CD4-positive, alpha-beta T cell treated with Interleukin-4 for 4 hours (primary cell): Measurements from ENCODE around the gene GPR160.
"Not testable (repeated sequence)": the region's sequence is repeated elsewhere in the genome, so short reads cannot be mapped to it uniquely, and the experiment has no call there.

Experiments
- DNase-seq: peaks from one replicate; pipeline ENCODE4 v3.0.0-alpha.2; 2020

GPR160 gene, protein sequence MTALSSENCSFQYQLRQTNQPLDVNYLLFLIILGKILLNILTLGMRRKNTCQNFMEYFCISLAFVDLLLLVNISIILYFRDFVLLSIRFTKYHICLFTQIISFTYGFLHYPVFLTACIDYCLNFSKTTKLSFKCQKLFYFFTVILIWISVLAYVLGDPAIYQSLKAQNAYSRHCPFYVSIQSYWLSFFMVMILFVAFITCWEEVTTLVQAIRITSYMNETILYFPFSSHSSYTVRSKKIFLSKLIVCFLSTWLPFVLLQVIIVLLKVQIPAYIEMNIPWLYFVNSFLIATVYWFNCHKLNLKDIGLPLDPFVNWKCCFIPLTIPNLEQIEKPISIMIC

DNA sequence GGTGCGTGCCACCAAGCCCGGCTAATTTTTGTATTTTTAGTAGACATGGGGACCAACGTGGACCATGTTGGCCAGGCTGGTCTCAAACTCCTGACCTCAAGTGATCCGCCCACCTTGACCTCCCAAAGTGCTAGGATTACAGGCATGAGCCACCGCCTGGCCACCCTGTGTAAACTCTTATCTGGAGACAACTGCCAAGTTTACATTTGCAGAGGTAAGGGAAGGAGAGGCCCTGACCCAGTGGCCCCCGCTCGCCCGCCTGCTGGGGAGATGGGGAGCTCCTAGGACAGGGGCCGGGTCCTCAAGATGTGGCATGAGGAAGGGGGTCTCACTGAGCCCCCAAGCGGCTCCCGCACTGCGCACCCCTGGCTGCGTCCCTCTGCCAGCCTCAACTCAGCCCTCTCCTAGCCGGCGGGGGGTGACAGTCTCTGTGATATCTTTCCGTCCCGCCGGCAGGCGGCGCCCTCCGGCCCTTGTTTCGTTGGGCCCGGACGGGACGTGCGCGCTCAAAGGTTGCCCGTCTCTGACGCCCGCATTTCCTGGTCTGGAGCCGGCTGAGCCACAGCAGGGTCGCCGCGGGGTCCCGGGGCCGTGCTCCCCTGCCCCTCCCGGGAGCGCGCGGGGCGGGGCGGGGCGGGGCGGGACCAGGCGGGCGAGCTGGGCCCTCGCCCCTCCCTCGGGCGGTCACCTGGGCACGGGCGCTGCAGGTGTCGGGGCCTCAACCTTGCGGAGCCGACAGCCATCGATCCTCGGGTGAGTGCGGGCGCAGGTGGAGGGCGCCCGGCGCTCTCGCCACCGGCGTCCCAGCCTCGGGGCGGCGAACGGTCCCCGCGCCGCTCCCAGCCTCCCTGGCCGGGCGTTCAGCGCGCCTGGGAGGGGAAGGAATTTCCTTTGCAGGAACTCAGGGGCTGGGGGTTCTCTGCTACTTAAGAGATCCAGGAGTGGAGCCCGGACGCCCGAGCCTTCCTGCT is at the start of gene GPR160:
Gene GPR160 (plus strand): TSS at position 533 of the 971 bp plus-strand sequence. CDS start 45,978 bp downstream, outside the sequence.
- peak; percentile 74 for DNase-seq

DNA sequence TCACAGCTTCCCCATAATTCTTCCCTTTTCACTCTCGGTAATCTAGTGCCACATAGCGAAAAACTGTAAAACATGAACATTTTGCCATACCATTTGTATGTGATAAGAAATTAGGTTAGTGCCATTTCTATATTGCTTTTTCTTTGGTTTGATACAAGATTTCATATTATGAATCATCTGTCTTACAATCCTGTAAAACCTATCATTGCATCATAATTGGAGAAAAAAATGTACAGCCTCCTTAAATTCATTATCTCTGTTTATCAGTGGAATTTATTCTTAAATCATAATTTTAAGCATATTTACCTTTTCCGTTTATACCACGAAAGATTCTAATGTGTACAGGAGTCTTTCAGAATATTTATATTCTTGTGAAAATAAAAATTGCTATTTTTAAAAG is 47.4 kb upstream of the GPR160 start:
- DNase-seq: no peak

DNA sequence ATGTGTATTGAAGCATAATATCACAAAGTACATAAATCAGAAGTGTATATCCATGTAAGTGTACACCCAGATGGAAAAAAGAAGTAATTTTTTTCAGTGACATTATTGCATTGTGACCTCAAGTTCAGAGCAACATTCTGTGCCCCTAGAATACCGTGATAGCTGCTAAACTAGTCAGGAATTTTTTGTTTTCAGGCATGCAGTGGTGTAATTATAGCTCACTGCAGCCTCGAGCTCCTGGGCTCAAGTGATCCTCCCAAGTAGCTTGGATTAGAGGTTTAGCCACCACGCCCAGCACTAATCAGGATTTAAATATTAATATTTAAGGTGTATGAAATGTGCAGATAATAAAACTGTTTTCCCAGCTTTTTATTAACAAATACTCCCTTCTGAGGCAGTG is 45.6 kb upstream of the GPR160 start:
- no peak for DNase-seq

DNA sequence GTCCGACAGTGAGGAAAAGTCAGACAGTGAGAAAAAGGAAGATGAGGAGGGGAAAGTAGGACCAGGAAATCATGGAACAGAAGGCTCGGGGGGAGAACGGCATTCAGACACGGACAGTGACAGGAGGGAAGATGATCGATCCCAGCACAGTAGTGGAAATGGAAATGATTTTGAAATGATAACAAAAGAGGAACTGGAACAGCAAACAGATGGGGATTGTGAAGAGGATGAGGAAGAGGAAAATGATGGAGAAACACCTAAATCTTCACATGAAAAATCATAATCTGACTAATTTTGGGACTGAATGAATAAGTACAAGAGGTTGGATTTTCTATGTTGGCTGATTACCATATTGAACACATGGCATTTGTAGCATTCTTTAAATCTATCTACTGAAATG is 45.0 kb upstream of the GPR160 start:
- DNase-seq: no peak

DNA sequence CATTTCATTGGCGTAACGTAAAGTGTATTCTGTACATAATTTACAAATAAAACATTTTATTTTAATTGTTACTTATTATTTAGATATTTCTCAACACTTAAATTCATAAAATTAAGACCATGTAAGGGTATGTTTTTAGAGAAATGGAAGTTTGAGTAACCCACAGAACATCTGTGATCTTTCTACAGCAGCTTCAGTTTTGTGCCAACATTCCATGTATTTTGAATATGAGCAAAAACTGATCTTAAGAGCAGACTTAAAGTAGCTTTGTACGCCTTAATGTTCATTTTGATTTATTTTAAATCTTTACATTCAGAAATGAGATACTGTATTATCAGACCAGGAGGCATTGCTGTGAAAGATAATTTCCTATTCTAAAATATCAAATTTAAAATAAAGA is 44.0 kb upstream of the GPR160 start:
- DNase-seq: no peak

DNA sequence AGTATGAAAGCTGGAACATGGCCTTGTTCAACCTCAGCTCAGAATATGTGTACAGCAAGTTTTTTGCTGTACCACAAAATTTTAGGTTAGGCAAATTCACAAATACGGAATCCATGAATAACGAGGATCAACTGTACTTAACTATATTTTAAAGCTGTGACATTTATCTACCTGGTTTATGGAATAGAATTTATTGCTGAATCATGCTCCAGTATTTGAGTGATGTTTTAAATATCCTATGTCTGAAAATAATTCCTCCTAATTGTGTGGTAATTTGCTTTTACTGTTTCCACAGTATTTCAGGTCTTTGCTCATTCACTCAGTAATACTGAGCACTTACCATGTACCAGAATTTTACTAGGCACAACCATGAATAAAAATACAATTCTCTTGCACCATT is 41.7 kb upstream of the GPR160 start:
- DNase-seq: no peak

DNA sequence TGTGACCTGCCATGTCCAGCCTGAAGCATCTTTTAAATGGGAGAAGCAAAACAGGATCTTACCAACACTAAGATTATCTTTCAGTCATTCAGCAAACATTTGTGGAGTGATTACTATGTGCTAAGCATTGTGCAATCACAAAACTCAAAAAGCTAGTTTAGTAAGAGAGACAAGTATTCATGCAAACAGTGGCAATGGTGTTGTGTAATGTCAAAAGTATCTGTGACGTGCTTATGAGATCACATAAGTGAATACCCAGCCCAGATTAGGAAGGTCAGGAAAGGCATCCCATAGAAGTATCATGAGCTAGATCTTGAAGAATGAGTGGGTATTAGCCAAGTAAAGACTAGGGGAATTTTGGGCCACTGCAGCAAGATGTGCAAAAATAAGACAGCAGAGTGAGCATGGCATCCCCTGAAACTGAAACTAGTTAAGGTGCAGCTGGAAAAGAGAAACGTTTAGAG is 39.1 kb upstream of the GPR160 start:
- DNase-seq: no peak

DNA sequence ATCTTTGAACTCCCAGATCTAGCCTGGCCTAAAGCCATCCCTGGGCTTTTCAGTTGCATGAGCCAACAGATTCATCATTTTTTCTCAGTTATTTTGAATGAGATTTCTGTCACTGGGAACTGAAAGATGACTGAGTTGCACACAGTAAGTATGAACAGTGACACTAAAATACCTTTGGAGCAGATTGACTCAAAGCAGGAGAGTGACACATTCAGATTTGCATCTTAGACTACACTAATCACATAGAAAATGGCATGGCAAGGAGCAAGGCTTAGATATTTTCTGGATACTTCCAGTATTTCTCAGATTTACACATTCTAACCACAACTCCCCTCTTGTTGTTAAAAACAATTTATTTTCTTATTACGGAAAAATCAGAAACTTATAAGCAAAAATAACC is 38.4 kb upstream of the GPR160 start:
- no peak for DNase-seq

DNA sequence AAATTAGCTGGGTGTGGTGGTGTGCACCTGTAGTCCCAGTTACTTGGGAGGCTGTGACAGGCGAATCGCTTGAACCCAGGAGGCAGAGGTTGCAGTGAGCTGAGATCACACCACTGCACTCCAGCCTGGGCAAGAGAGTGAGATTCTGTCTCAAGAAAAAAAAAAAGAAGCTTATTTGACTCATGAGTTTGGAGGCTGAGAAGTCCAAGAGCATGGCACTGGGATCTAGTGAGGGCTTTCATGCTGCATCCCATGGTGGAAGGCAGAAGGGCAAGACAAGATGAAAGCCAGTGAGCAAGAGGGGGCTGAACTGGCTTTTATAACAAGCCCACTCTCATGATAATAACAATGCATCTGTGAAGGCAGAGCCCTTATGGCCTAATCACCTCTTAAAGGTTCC is 37.7 kb upstream of the GPR160 start:
- DNase-seq: no peak

DNA sequence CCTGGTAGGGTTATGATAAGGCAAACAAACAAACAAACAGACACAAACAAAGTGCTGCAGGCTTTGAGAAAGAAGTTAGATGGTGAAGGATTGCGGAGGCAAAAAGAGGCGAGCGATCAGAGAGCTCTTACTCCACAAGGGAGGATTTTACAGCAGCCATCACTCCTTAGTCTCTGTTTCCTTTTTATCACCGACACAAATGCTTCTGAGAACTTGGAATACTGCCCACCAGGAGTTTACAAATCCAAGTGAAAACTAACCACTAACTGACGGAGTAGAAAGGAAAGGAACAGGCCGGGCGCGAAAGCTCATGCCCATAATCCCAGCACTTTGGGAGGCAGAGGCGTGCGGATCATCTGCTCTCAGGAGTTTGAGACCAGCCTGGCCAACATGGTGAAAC is 35.6 kb upstream of the GPR160 start:
- no peak for DNase-seq

DNA sequence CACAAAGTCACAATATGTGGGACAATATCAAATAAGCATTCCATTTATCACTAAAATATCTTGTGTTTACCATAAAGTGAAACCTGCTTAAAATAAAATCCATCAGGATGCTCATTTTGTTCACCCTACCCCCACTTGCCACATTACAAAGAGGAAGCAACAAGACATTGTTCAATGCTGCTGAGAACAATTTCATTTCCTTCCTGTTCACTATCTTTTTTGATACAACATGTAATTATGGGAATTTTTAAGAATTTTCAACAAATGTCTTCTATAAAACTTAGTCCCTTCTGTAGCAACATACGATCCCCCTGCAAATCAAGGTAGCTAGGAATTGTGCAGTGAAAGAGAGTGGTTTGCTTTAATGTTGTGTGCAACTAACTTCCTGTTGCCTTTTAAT is 34.9 kb upstream of the GPR160 start:
- no peak for DNase-seq

DNA sequence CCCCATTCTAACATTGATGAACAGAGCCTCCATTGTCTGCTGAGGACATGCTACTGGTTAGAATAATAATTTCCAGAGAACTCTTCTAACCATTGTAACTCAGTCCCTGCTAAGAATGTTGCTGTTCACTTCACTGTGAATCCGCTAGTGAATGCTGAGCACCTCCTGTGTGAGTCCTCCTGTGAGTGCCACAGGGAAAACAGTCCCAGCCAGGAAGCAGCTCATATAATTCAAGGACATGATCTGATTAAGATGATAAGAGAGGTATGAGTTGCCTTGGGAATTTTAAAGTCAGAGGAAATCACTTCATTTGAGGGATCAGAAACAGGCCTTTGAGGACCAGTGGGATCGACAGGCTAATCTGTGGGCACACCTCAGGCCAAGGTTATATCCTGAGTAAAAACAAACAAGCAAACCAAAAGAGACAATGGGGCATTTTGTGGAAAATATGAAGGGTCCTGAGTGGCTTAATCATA is 33.9 kb upstream of the GPR160 start:
- DNase-seq: no peak

DNA sequence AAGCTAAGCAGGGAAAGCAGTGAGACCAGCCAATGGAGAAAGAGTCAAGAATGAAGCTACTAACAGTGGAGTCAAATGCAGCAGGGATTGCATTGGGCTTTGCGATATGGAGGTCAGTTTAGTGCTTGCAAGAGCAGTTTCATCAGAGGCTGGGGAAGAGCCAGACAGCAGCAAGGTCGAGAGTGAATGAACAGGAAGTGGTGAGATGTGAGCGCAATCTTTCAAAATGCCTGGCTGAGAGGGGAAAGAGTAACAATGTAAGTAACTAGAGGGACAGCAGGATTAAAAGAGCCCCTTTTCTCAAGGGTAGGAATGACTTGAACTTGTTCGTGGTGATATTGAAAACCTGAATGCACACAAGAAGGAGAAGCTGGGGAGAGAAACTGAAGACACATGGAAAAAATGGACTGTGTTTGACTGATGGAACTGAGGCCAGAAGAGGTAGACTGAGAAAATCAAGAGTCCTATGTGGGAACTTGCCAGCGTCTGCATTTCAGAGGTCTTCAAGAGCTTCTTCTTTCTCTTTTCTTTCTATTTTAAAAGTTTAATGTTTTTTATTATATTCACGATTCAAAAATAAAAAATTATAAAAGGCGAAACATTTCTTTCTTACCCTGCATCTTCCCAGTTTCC is 30.6 kb upstream of the GPR160 start:
- DNase-seq: peak; percentile 22

DNA sequence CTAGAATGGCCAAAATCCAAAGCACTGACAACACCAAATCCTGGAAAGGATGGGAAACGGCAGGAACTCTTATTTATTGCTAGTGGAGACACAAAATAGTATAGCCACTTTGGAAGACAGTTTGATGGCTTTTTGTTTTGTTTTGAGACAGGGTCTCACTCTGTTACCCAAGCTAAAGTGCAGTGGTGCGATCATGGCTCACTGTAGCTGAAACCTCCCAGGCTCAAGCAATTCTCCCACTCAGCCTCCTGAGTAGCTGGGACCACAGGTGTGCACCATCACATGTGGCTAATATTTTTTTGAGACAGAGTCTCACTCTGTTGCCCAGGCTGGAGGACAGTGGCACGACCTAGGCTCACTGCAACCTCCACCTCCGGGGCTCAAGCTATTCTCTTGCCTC is 27.3 kb upstream of the GPR160 start:
- DNase-seq: no peak

DNA sequence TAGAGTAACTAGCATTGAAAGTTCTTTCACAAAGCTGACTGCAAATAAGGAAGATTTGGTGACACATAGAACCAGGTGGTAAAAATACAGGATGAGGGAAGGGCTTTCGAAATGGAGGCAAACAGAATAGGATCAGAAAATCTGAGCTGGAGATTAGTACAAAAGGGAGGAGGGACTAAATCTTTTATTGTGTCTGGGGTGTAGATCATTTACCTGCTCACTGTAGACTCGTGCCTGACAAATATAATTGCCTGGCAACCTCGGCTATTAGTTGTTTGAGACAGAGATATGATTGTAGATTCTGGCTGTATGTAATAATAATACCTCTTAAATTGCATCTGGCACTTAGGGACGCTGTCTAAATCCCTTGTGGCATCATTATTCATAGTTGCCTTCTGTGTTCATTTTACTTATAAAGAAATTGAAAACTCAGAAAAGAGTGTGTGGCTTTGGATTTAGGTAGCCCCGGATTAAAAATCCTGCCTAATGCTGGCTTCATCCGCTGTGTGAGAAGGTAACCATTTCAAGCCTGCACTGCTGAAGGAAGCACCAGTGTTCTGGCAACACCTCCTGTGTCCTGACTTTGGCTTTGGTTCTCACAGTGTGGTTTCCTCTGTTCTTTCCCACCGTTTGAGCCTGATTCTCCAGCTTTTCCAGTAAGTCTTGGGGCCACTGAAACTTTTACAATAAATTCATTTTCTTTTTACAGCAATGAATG is 25.0 kb upstream of the GPR160 start:
- no peak for DNase-seq

DNA sequence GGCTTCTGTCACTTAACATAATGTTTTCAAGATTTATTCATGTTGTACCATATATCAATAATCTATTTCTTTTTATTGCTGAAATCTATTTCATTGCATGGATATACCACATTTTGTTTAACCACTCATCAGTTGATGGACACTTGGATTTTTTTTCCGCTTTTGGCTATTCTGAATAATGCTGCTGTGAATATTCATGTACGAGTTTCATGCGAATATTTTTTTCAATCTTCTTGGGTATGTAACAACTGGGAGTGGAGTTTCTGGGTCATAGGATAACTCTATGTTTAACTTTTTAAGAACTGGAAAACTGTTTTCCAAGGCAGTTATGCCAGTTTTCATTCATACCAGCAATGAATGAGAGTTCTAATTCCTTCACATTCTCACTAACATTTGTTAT is 21.7 kb upstream of the GPR160 start:
- DNase-seq: no peak

DNA sequence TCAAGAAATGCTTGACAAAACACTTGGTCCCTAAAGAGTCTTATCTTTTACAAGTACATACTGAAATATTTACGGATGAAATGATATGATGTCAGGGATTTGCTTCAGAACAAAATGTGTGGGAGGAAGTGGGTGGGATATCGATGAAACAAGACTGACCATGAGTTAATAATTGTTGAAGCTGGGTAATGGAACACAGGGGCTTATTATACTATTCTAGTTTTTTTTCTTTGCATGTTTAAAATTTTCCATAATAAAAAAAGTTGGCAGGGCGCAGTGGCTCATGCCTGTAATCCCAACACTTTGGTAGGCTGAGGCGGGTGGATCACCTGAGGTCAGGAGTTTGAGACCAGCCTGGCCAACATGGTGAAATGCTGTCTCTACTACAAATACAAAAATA is 18.5 kb upstream of the GPR160 start:
- not testable (repeated sequence) for DNase-seq

DNA sequence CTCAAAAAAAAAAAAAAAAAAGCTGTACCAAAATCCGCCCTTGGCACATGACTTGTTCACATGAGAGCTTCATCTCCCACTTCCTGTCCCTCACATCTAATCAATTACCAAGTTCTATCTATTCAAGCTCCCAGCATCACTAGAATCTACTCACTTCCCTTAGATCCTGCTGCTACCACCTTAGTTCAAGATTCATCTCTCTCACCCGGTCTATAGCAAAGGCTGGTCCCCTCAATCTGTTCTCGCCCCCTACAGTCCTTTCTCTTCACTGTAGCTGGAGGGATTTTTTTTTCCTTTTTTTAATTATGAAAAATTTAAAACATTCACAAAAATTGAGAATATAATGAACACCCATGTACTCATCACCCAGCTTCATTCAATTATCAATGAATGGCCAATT is 16.7 kb upstream of the GPR160 start:
- no peak for DNase-seq

DNA sequence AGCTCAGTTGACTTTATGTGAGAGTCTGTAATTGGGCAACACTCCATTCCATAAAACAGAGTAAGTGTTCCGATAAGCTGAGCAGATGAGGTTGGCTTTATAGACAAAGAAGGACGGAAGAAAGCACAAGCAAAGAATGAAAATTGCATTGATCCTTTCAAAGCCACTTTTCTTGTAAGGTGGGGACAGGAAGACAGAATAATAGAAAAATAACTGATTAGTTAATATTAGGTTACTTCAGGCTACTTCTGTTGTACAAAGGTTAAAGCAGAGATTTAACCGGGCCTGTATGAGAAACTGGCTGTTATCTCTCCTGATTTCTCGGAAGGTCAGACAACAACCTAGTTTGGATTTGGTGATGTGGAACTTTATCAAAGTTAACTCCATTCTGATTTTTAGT is 15.5 kb upstream of the GPR160 start:
- DNase-seq: no peak

DNA sequence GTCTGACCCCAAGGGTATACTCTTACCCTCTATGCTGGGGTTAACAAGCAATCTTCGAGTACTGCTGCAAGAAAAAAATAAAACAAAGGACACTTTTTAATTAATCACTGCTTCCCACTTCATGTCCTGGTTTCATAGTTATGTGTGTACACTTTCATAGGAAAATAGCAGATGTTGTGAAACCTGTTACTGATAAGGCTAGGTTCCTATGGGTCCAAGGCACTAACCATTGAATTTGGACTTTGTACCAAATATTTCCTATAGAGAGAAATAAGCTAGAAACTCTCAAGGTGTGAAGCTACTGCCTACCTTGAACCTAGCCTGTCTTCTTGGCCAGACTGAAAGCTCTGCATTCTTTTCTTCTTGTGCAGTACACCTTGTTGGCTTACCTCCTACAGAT is 14.6 kb upstream of the GPR160 start:
- DNase-seq: no peak

DNA sequence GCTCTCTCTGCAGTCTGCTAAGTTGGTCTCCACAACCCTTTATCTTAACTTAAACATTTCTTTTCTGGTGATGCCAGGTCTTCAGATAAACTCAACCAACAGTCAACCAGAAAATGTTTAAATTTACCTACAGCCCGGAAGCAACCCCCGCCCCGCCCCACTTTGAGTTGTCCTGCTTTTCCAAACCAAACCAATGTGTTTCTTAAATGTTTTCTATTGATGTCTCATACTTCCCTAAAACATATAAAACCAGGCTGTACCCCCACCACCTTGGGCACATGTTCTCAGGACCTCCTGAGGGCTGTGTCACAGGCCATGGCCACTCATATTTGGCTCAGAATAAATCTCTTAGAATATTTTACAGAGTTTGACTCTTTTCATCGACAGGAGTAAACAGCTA is 13.2 kb upstream of the GPR160 start:
- no peak for DNase-seq

DNA sequence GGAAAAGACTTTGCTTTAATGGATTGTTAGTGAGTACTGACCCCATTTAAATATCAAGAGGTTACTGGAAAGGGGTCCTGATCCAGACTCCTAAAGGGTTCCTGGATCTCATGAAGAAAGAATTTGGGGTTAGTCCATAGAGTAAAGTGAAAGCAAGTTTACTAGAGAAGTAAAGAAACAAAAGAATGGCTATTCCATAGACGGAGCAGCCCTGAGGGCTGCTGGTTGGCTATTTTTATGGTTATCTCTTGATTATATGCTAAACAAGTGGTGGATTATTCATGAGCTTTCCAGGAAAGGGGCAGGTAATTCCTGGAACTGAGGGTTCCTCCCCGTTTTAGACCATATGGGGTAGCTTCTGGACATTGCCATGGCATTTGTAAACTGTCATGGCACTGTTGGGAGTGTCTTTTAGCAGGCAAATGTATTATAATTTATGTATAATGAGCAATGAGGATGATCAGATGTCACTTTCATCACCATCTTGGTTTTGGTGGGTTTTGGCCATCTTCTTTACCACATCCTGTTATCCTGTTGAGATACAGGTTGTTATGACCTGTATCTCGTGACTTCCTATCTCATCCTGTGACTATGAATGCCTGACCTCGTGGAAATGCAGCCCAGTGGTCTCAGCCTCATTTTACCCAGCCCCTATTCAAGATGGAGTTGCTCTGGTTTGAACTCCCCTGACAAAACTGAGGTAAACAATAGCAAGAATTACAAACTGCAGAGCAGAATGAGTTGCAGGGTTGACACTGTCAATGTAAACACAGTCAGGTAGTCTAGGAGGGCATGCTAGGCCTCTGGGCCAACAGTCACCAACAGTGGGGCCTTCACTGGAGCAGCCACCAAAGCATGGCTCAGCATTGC is 10.3 kb upstream of the GPR160 start:
- DNase-seq: peak; percentile 8
